NK-92 (cell line): ENCODE data around the gene MTX1.
"Not testable (repeated sequence)": the region's sequence is repeated elsewhere in the genome, so short reads cannot be mapped to it uniquely, and the experiment has no call there.

Experiments used
- DNase-seq: peaks from one replicate; lab custom pipeline; 2025; ENCODE audit not compliant: unreplicated experiment; lab: John Stamatoyannopoulos, UW

The MTX1 gene

GRCh38 chr1:155188268-155188667, 20.2 kb upstream of the MTX1 start:
- DNase-seq = no peak

DNA sequence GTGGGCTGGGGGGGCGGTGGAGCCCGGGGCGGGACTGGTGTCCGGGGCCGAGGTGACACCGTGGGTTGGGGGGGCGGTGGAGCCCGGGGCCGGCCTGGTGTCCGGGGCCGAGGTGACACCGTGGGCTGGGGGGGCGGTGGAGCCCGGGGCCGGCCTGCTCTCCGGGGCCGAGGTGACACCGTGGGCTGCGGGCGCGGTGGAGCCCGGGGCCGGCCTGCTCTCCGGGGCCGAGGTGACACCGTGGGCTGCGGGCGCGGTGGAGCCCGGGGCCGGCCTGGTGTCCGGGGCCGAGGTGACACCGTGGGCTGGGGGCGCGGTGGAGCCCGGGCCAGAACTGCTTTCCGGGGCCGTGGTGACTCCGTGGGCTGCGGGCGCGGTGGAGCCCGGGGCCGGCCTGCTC, 18.6 kb upstream of the MTX1 start:
- DNase-seq = not testable (repeated sequence)

DNA sequence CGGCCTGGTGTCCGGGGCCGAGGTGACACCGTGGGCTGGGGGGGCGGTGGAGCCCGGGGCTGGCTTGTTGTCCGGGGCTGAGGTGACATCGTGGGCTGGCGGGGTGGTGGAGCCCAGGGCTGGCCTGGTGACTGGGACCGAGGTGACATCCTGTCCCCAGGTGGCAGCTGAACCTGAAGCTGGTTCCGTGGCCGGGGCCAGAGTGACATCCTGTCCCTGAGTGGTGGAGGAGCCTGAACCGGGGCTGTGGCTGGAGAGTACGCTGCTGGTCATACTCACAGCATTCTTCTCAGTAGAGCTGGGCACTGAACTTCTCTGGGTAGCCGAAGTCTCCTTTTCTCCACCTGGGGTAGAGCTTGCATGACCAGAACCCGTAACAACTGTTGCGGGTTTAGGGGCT, 16.6 kb upstream of the MTX1 start:
- DNase-seq = no peak

DNA sequence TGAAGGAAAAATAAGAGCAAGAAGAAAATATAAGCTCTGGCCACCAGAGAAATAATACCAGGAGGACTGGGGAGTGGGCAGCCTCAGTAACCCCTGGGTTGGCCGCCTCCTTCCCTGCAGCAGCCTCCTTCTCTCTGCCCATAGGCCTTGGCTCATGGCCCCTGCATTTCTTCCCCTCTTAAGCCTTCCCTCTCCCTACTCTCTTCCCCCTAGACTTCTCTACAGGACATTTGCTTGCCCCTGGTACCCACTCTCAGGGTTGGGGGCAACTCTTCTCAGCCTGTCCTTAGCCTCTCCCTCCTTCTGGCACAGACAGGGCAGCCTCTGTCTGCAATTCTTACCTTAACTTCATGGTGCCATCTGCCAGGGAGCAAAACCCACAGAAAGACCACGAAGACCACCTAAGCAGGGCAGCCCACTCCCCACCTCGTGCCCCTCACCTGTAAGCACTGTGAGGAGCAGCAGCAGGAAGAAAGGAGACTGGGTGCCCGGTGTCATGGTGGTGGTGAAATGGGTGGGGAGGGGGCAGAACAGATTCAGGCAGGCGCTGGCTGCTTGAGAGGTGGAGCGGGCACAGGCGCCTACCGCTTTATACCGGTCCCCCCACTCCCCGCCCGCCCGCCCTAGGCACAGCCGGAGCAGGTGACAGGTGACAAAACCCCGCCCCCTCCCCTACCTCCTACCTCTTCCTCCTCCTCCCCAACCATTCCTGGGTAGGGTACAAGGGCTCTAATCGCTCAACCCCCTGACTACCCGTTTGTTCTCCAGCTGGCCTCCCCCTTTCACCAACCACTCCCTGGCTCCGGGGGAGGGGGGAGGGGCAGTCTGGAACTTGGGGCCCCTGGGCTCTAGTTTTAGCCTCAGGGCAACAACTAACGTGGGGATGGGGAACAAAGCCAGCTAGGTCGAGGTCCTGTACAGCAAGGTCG, 15.9 kb upstream of the MTX1 start:
- no peak for DNase-seq

- DNase-seq = no peak
Observed at GRCh38 chr1:155193275-155193990, 15.1 kb upstream of the MTX1 start.

GRCh38 chr1:155193991-155194240, 14.6 kb upstream of the MTX1 start:
- not testable (repeated sequence) for DNase-seq

DNA sequence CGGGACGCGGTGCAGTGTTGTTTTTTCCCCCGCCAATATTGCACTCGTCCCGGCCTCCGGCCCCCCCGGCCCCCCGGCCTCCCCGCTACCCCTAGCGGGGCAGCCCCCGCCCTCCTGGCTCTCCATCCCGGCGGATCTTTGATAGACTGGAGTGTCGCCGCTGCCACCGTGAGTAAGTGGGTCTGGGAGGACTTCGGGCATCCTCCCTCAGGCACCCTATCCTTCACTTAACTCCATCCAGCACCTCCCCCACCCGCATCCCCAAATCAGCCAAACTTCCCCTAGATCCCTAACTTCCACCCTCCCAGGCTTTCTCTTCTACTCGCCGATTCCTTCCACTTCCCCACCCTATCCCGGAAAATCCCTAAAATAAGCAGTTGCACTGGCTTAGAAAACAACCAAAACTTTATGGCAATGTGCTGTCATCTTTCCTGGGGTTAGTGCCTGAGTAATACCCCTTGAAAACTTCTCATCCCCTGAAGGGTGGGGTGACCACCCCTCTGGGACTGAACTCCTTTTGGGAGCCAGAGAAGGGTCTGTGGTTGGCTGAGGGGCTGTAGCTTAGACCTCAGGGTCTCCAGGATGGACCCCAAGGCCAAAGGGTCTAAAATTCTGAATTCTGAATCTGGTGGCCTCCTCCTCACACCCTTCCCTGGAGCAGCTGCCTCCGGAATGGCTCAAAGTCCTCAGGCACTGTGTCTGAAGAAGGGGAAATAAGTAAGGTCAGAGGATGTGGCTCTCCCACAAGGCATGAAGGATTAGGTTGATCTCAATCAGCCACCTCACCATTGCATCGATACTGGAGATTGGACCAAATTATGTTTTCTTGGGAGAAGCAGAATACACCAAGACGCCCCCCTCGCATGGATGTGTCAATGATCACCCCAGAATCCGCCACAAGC, 13.0 kb upstream of the MTX1 start:
- no peak for DNase-seq

- DNase-seq = no peak
Observed at GRCh38 chr1:155196103-155196892, 12.2 kb upstream of the MTX1 start.

- no peak for DNase-seq
Observed at GRCh38 chr1:155196893-155197638, 11.4 kb upstream of the MTX1 start.

GRCh38 chr1:155197901-155198546, 10.5 kb upstream of the MTX1 start:
- no peak for DNase-seq

GRCh38 chr1:155198547-155198906, 10.0 kb upstream of the MTX1 start:
- no peak for DNase-seq

GRCh38 chr1:155199792-155200191, 8.7 kb upstream of the MTX1 start:
- DNase-seq = no peak

DNA sequence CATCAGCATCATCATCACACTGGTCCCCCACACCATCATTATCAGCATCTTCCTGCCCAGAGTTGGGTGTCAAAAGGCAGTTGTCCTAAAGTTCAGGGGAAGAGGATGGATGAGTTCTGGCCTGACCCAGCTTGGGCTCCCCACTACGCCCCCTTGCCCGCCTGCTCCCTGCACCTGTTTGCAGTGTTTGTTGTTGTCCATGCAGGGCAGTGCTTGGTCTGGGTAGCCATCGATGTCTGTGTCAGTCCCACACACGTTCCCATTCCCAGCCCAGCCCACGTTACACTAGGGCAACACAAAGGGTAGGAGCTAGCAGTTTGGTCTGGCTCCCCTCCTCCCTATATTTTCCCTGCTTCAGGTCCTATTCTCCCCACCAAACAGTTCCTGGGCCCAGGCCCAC, 7.6 kb upstream of the MTX1 start:
- DNase-seq = no peak

- DNase-seq = no peak
Observed at GRCh38 chr1:155202198-155202597, 6.3 kb upstream of the MTX1 start.

GRCh38 chr1:155202731-155203515, 5.6 kb upstream of the MTX1 start:
- no peak for DNase-seq

DNA sequence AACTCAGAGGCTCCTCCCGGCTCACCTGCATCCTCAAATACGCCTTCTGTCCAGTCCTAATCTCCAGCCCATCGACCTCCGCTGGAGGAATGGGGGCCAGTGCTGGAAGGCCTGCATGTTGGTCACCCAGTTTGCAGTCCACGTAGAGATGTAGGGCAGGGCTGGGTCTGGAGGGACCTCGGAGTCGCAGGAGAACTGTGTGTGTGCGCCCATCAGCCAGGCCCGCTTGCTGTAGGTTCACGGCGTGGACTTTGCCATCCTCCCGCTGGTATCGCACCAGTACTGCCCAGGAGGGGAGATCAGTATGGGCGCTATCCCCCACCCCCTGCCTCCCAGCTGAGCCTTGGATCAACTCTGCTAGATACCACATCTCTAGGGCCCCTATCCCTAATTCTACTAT, 3.5 kb upstream of the MTX1 start:
- DNase-seq = no peak

GRCh38 chr1:155205969-155206593, 2.4 kb upstream of the MTX1 start:
- DNase-seq = no peak
